GM19328 (cell line): ENCODE data around the gene OR2T1.
"Not testable (repeated sequence)": the region's sequence is repeated elsewhere in the genome, so short reads cannot be mapped to it uniquely, and the experiment has no call there.

ENCODE experiments used
- ATAC-seq: cut with Tn5 transposase; IDR thresholded peaks from one replicate; pipeline ENCODE4 v1.9.1; 2021; ENCODE audit warnings: mild to moderate bottlenecking, moderate library complexity; ENCODE audit not compliant: unreplicated experiment

OR2T1 gene

DNA sequence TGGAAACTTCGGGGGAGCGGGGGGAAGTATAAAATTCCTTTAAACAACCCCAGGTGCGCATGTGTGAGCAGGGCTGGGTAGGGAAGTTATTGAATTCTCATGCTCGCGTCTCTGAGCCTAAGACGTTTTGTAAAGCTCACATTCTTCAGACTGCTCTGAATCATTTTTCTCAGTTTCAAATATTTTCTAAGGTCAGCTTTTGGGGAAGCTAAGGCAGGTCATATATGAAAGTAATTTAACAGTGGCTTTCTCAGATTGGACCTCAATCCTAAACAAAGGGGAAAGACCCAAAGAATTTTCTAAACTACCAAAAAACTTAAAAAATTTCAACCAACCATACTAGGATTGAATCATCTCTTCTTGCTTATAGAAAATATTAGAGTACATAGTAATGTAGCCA is 32.1 kb downstream of the OR2T1 start:
- ATAC-seq = not testable (repeated sequence)

DNA sequence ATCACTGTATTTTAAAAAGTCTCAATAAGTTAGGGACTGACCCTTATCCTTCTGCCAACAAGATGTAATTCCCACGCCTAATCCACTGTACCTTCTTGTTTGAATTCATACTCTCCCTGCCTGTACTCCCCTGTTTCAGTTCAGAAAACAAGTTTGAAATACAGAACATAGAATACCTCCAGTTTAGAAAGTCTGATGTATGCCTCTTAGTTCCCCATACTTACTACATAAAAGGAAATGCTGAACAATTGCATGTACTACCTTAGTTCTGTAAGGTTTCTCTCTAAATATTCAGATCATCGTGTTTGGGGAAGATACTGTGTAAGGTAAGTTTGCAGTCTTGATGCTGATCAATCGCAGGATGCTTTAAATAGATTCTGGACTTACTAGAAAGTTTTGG is 33.5 kb downstream of the OR2T1 start:
- peak; percentile 44 for ATAC-seq

DNA sequence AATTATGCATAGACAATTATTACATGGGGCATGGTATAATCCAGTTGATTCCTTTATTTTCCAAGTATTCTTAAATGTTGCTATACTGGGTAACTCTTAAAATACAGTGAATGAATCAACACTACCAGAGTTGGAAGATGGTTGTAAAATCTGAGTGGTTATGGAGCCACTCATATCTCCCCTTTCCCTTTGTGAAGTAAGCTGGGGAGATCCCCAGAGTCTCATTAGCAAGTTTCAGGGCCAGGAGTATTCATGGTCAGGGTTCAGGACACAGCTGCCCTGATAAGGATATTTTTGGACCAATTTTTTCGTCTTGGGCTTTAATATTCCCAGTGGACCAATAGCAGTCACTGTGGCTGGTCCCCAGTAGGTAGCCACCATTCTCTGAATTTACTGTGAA is 35.8 kb downstream of the OR2T1 start:
- ATAC-seq = not testable (repeated sequence)

DNA sequence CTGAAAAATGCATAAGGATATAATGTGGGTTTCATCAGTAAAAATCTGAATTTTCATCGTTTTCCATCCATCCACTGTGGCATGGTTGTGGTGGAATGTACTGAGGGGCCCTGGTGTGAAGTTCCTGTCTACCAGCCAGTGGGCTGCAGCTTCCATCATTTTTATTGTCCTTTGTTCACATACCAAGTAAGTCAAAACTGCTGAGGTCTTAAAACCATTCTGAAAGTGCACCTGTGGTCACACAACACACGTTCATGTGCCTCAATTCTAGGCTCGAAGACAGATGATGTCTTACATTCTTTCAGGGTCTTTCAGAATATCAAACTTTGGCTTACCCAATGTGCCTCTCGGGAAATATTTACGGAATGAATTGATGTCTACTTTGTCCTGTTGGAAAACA is 36.4 kb downstream of the OR2T1 start:
- ATAC-seq = not testable (repeated sequence)

DNA sequence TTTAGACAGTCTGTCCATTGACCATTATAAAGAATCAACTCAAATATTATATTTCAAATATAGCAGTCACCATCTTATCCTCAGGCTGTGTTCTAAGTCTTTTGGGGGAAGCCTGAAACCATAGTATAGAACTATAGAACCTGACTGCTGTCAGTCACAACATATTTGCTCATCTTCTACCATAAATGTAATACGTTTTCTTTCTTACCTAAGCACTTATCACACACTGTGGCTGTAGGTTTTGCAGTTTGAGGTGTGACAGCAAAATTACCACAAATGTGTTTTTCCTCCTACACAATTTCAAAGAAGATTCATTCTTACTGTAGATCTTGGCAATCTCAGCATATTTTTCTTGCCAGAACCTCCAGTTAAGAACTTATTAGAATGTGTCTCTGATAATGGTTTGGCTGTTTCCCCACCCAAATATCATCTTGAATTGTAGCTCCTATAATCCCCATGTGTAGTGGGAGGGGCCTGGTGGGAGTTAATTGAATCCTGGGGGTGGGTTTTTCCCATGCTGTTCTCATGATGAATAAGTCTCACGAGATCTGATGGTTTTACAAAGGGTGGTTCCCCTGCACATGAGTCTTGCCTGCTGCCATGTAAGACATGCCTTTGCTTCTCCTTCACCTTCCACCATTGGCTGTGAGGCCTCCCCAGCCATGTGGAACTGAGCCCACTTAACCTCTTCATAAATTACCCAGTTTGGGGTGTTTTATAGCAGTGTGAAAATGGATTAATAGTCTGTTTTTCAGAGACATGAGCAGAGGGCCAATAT is 39.8 kb downstream of the OR2T1 start:
- not testable (repeated sequence) for ATAC-seq

DNA sequence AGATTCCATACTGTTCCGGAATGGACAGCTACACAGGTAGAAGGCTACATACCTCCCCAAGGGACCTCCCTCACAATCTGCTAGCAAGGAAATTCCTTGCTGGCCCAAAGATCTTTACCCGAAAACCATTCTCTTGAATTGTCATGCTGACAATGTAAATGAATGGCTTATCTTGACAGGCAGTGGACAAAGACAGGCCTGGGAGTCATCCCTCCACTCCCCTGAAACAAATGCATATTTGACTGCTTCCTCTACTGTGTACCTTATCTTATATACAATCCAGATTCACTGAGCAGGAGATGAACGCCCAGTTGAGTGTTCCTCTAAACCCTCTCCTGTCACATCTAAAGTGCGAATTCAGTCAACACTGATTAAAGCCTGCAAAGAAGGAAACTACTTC is 41.8 kb downstream of the OR2T1 start:
- ATAC-seq = not testable (repeated sequence)

DNA sequence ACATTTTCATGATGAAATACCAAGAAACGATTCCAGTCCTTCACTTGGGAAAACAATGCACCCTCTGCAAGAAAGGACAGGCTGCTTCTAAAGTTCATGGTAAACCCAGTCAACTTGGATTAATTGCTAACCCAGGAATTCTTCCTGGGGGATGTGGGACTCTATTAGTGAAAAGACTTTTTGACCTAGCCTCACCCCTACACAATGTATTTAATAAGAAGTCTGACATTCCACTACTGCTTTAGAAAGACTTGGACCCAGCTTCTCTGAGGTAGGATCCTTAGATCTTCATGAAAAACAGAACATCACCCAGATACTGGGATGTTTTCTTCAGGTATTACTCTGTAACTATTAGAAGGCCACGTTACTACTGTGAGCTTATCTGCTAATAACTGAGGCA is 42.6 kb downstream of the OR2T1 start, which contains the start of gene OR2T2:
OR2T2 (plus strand) TSS at position 239 of the 400 bp plus-strand sequence. CDS start 7,161 bp downstream, outside the sequence.
- ATAC-seq = not testable (repeated sequence)

DNA sequence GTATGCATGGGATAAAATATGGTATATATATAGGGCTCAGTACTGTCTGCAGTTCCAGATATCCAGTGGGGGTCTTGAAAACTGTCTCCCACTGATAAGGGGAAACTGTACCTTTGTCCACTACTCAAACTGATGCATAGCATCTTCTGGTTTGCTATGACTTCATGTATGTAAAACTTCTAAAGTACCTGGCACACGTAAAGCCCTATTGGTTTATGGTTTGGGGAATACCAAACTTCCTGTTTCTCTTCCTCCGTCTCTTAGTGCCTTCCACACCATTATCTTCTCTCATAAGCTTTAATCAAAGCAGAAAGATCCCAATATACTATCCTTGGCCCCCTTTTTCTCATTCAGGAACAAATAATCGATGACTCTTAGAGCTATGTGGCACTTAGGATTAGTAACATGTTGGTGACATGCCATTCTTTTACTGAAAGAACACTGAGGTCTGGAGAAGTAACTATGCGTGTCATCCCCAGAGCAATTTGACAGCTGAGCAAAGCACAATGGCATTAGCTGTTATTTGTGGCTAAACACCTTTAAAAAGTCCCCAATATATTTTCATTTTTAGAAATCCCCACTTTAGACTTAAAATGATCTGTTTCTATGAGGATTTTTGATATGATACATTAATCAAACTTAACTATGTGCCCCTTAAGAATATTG is 45.7 kb downstream of the OR2T1 start:
- peak; percentile 47 for ATAC-seq

DNA sequence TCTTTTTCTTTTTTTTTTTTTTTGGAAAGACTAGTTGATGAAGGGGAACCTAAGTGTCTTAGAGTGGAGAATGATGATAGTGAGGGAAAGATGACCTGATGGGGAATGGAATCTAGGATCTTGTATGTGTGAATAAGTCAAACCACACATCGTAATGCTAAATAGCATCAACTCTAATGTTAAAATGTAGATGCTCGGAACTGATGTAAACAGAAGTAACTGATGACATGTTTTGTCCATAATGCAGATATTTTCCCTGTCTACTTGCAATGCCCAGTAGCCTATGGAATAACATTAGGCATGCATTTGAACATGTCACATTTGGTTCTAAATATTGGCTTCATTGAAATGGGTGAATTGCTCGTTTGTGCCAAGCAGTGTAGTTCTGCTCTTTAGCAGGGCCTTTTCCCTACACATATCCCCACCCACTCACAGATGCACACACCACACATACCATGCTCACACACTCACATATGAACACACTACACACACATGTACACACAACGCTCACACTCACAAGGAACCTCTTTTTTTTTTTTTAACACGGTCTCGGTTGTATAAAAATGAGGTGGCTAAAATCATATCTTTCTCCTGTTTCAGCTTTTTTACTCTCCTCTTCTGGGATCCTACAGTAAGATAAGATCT is 47.1 kb downstream of the OR2T1 start:
- not testable (repeated sequence) for ATAC-seq

DNA sequence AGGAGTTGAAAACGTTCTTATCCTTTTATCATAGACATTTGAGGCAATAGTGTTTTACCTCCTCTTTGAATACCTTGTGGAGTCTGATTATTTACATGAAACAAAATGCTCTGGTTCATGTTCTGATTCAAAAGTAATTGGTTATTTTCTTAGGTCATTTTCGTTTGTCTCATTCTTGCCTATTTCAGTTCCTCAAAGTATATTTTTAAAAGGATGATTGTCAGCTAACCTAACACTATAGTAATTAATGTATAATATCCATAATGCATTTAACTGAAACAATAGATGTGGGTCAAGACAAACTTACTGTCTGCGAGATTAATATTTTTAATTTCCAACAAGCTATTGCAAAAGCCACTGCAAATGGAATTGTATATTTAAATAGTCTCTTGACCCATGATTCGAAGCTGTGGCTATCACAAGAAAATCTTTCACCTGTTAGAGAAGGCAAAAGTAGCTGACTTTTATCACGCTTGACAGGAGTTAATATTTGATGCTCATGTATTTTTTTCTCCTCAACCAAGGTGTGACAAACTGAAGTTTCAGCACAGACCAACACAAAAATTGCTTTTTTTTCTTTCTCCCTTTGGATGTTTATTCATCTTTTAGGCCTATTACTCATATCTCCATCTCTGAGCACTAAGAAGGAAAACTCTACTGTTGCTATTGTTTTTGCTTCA is 47.8 kb downstream of the OR2T1 start:
- peak; percentile 51 for ATAC-seq

DNA sequence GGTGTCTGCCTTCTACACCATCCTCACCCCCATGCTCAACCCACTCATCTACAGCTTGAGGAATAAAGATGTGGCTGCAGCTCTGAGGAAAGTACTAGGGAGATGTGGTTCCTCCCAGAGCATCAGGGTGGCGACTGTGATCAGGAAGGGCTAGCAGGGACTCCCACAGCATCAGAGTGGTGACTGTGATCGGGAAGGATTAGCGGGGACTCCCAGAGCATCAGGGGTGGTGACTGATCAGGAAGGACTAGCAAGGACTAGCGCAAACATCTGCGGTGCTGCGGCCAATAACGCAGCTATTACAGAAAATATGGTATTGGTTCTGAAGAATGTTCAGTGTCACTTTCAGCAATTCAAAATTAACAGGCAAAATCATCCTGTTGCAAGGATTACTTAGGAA is 50.8 kb downstream of the OR2T1 start:
- not testable (repeated sequence) for ATAC-seq

DNA sequence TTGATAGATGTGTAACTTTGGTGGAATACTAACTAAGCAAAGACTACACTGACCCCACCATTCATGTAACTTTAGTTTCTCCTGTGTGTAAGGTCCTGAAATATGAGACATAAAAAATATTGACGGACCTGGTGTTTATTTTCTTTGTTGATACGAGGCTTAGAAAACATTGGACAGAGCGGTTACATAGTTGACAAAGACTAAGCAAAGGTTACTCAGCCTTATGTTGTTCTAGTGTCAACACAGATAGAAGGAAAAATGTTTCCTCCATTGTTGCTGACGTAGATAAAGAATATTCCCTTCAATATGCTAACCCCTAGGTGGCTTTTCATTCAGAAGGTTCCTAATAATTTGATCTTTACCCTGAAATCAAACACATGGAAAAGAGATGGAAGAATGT is 52.2 kb downstream of the OR2T1 start:
- not testable (repeated sequence) for ATAC-seq

DNA sequence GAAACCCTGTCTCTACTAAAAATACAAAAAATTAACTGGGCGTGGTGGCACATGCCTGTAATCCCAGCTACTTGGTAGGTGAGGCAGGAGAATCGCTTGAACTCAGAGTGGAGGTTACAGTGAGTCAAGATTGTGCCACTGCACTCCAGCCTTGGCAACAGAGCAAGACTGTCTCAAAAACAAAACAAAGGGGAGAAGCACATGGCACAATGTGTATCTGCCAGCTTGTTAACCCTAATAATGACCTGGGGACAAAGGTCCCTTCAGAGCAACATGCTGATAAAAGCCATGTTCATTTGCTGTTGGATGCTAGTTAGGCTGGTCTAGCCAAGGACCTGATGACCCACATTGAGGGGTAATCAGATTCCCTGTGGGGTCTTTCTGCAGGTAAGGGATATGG is 53.8 kb downstream of the OR2T1 start:
- not testable (repeated sequence) for ATAC-seq
